A549 treated with dexamethasone at 1 μM for 4 hours (cell line): ENCODE measurements around the gene CST5. TPM values are rescaled to one million over a fixed set of nuclear protein-coding genes. Genes with fewer than 3 reads are reported as not detected.

Experiments
- total RNA-seq: library from RNA; stranded (reverse); fragments of 200-300 nt; extraction: Qiagen RNA extraction; gene quantifications from 5 replicates; pipeline ENCODE4 v1.2.3, GENCODE V29; 2022

Gene CST5
- total RNA-seq, result not detected in 5 replicates

GRCh38 chr20:23879328-23879798 is at the start of gene CST5:
Gene CST5 (minus strand): TSS chr20:23879748. CDS start chr20:23879676, 72 bp downstream.

GRCh38 chr20:23826541-23827021 is 53.0 kb downstream of the CST5 start, which contains the start of gene CST2:
Gene CST2 (minus strand): TSS chr20:23826729. CDS start chr20:23826660, 69 bp downstream.

Other genes starting within 250 kb of the CST5 start
- gene CST3, start 241.8 kb downstream of the CST5 start, total RNA-seq, result 254 to 378 TPM (median 361 TPM) in 5 replicates
- not detected in 5 replicates for gene CST4, start 190.7 kb downstream of the CST5 start, total RNA-seq
- 1.1 to 2.5 TPM (median 1.4 TPM) in 5 replicates for gene CST1, start 128.8 kb downstream of the CST5 start, total RNA-seq
- gene CST2, start 53.0 kb downstream of the CST5 start, total RNA-seq, result 0.76 to 1.8 TPM (median 1.4 TPM) in 5 replicates
- not detected in 5 replicates for gene GGTLC1, start 109.0 kb upstream of the CST5 start, total RNA-seq